ENCODE data around the gene GYG1. TPM values are rescaled to one million over a fixed set of nuclear protein-coding genes. Genes with fewer than 3 reads are reported as not detected.

GYG1 gene
- total RNA-seq, 4 donors from 2014 or later, result 19.8 to 89.8 (median 35.3) TPM

GRCh38 chr3:149061776-149062175 lies 70.4 kb downstream of the GYG1 start:
- H3K9me3 ChIP-seq, result no peaks in the 10 kb centered on the region
- 91 to 100% methylated on average over 1 to 2 of the region's 2 CpGs for WGBS, 2 donors (ENCODE audit: low coverage in 1 of 2)
- no peaks in the 10 kb centered on the region for H3K27me3 ChIP-seq
- no peak for DNase-seq
- TF ChIP-seq CTCF (IDR thresholded peaks at IDR 0.05) (no peak), EP300 (IDR thresholded peaks at IDR 0.05; ENCODE audit: low read depth) (no peak), POLR2A (IDR thresholded peaks at IDR 0.05) (no peak), POLR2AphosphoS5 (IDR thresholded peaks at IDR 0.05) (no peak)
- intact Hi-C loops (cut with DNase I; ENCODE audit: low total_unique reads), result no loop called here
- H3K4me1 ChIP-seq, result no peaks in the 10 kb centered on the region
- no peak overlapping the region for H3K4me3 ChIP-seq
- H3K27ac ChIP-seq, result no peak overlapping the region
- H3K36me3 ChIP-seq, result peaks cover 0 to 5% (median 0%) of the 10 kb centered on the region in 4 donors
- in situ Hi-C loops (cut with MboI; ENCODE audit: low pct_ligation_motif_present in 1 of 4, low pct_unique_long_range_greater_than_20kb in 1 of 4, low sequenced_read_pairs in 3 of 4), result no loop called here

DNA sequence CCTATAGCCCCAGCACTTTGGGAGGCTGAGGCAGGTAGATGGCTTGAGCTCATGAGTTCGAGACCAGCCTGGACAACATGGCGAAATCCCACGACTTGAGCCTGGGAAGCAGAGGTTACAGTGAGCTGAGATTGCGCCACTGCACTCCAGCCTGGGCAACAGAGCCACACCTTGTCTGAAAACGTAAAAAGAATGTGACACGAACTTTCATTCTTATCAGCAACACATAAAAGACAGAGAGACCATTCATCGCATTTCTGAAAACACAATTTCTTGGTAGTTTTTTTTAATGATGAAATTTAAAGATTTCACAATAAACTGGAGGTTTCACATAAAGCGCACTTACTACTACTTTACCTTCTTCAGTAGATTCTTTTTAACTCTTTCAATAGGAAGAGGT lies 76.5 kb downstream of the GYG1 start:
- Histone ChIP-seq H3K4me3 (no peak overlapping the region), H3K4me1 (no peaks in the 10 kb centered on the region), H3K27me3 (no peaks in the 10 kb centered on the region), H3K27ac (no peak overlapping the region), H3K9me3 (no peaks in the 10 kb centered on the region), H3K36me3 (peaks cover 0 to 7% (median 0%) of the 10 kb centered on the region in 4 donors)
- DNase-seq, result no peak
- intact Hi-C loops (cut with DNase I; ENCODE audit: low total_unique reads), result no loop called here
- in situ Hi-C loops (cut with MboI; ENCODE audit: low pct_ligation_motif_present in 1 of 4, low pct_unique_long_range_greater_than_20kb in 1 of 4, low sequenced_read_pairs in 3 of 4), result no loop called here
- 91 to 93% methylated on average over 6 to 8 of the region's 8 CpGs for WGBS, 2 donors (ENCODE audit: low coverage in 1 of 2)
- TF ChIP-seq POLR2A (IDR thresholded peaks at IDR 0.05), result no peak
- TF ChIP-seq EP300 (IDR thresholded peaks at IDR 0.05; ENCODE audit: low read depth), result no peak
- no peak for TF ChIP-seq POLR2AphosphoS5 (IDR thresholded peaks at IDR 0.05)
- TF ChIP-seq CTCF (IDR thresholded peaks at IDR 0.05), result no peak

Other genes with a start within 250 kb of the GYG1 start
- gene CPB1, start 163.7 kb upstream of the GYG1 start, total RNA-seq, result under 1 TPM in 1 of 4 donors, not detected in 3; 0.41 TPM
- gene CPA3, start 126.2 kb upstream of the GYG1 start, total RNA-seq, result 1 to 10 TPM in 3 of 4 donors, under 1 TPM in 1; 0.80 to 5.6 (median 4.3) TPM
- 10 to 100 TPM in 2 of 4 donors, 1 to 10 TPM in 2; 3.0 to 13.5 (median 7.2) TPM for gene HLTF, start 95.0 kb downstream of the GYG1 start, total RNA-seq
- gene HPS3, start 138.1 kb downstream of the GYG1 start, total RNA-seq, result 10 to 100 TPM in 3 of 4 donors, 1 to 10 TPM in 1; 10.0 to 20.2 (median 17.9) TPM
- 10 to 100 TPM in 1 of 4 donors, 1 to 10 TPM in 1, under 1 TPM in 1, not detected in 1; 0.80 to 19.5 (median 7.0) TPM for gene CP, start 230.3 kb downstream of the GYG1 start, total RNA-seq